Activated naive CD4-positive, alpha-beta T cell treated with anti-CD3 and anti-CD28 coated beads, Interleukin-2, amount 10 ng/mL, durations not matched to agents 7 days and 5 days (primary cell): Measurements from ENCODE around the gene EPC2.
"Not testable (repeated sequence)": the region's sequence is repeated elsewhere in the genome, so short reads cannot be mapped to it uniquely, and the experiment has no call there.

Source experiments
- CTCF ChIA-PET: fragments of 350-600 bp; sonication (Branson Sonifier 250); formaldehyde crosslinking; loops from one replicate; lab custom pipeline; 2021; ENCODE audit warnings: antibody characterized with exemption; lab: Charles Lee
- DNase-seq: peaks from one replicate; pipeline ENCODE4 v3.0.0-alpha.2; 2020
- H3K27ac Mint-ChIP-seq: one replicate; pipeline ENCODE4 v1.8.0; 2021; ENCODE audit warnings: mild to moderate bottlenecking, moderate library complexity, mixed read lengths
- H3K27me3 Mint-ChIP-seq: one replicate; pipeline ENCODE4 v1.8.0; 2021; ENCODE audit warnings: mild to moderate bottlenecking, mixed read lengths
- H3K36me3 Mint-ChIP-seq: one replicate; pipeline ENCODE4 v1.8.0; 2021; ENCODE audit warnings: mixed read lengths
- H3K4me1 Mint-ChIP-seq: one replicate; pipeline ENCODE4 v1.8.0; 2021; ENCODE audit warnings: mixed read lengths
- H3K4me3 Mint-ChIP-seq: one replicate; pipeline ENCODE4 v1.8.0; 2021; ENCODE audit warnings: mild to moderate bottlenecking, moderate library complexity, mixed read lengths
- H3K9me3 Mint-ChIP-seq: one replicate; pipeline ENCODE4 v1.8.0; 2021; ENCODE audit warnings: mixed read lengths

The EPC2 gene

DNA sequence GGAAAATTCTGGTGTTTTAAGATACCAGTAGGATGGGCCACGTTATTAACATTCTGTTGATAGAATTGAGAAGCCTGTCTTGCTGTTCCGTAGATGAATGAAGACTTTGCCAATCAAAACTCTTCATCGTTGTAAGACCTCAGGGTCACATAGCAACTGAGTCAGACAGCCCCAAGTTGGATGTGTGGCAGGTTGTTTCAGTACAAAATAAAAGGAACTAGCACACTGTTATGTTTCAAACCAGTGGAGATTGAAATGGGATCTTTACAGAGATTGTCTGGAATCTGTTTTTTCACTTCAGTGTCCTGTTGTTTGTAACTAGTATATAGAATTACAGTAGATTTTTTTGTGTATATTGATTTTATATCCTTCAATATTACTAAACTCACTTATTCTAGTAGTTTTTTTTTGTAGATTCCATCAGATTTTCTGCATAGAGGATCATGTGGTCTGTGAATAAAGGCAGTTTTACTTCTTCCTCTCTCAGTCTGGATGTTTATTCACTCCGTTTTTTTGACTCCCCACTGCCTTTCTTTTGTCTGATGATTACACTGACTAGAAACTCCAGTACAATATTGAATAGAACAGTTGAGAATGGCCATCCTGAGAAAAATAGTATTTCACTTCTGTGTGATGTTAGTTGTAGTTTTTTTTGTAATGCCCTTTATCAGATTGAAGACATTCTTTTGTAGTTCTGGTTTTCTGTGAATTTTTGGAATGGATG is 22.7 kb downstream of the EPC2 start:
- H3K4me1 Mint-ChIP-seq, result peaks cover 20% of the 10 kb centered on the region
- CTCF ChIA-PET, result interaction anchor here (0.7 kb wide), 1 partner anchor 75 kb away, joined by 4 read pairs; no protein-coding TSS in a partner anchor
- DNase-seq, result no peak
- H3K27ac Mint-ChIP-seq, result no peak overlapping the region
- H3K4me3 Mint-ChIP-seq, result no peak overlapping the region
- peaks cover 8% of the 10 kb centered on the region for H3K36me3 Mint-ChIP-seq
- no peaks in the 10 kb centered on the region for H3K27me3 Mint-ChIP-seq
- H3K9me3 Mint-ChIP-seq, result peaks cover 4% of the 10 kb centered on the region

- peaks cover 11% of the 10 kb centered on the region for H3K36me3 Mint-ChIP-seq
- peaks cover 27% of the 10 kb centered on the region for H3K4me1 Mint-ChIP-seq
- no peaks in the 10 kb centered on the region for H3K27me3 Mint-ChIP-seq
- DNase-seq, result no peak
- H3K4me3 Mint-ChIP-seq, result no peak overlapping the region
- CTCF ChIA-PET, result no interaction called here
- no peak overlapping the region for H3K27ac Mint-ChIP-seq
- H3K9me3 Mint-ChIP-seq, result peaks cover 6% of the 10 kb centered on the region
These were observed 26.2 kb downstream of the EPC2 start for GRCh38 chr2:148670773-148671172.

GRCh38 chr2:148674063-148675020 is 29.8 kb downstream of the EPC2 start:
- Mint-ChIP-seq H3K27ac (no peak overlapping the region), H3K4me1 (peaks cover 12% of the 10 kb centered on the region), H3K27me3 (no peaks in the 10 kb centered on the region), H3K4me3 (no peak overlapping the region), H3K36me3 (peaks cover 17% of the 10 kb centered on the region), H3K9me3 (peaks cover 6% of the 10 kb centered on the region)
- CTCF ChIA-PET, result interaction anchor here (1.1 kb wide), 1 partner anchor 18 kb away, joined by 3 read pairs; no protein-coding TSS in a partner anchor
- DNase-seq, result peak; percentile 44

DNA sequence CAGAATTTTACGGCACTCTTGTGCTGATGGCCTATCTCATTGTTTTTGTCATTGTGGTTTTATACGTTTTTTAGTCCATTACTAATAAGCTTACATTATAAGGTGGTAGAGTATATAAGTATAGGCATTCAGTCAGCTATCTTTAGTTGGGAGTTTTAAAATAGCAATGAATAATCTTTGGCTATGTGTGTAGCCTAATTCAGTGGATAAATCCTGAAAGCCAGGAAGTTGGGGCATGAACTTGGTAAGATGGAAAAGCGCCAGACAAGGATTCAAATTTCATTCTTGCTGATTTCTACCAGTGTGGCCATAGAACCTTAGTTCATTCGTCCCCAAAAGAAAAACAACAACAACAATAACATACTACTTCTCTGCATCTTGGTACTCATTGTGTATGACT is 31.2 kb downstream of the EPC2 start:
- H3K27me3 Mint-ChIP-seq, result no peaks in the 10 kb centered on the region
- H3K9me3 Mint-ChIP-seq, result peaks cover 6% of the 10 kb centered on the region
- H3K4me3 Mint-ChIP-seq, result no peak overlapping the region
- peaks cover 17% of the 10 kb centered on the region for H3K36me3 Mint-ChIP-seq
- peaks cover 13% of the 10 kb centered on the region for H3K4me1 Mint-ChIP-seq
- no peak for DNase-seq
- no peak overlapping the region for H3K27ac Mint-ChIP-seq
- CTCF ChIA-PET, result interaction anchor here (1.1 kb wide), 1 partner anchor 17 kb away, joined by 3 read pairs; no protein-coding TSS in a partner anchor

DNA sequence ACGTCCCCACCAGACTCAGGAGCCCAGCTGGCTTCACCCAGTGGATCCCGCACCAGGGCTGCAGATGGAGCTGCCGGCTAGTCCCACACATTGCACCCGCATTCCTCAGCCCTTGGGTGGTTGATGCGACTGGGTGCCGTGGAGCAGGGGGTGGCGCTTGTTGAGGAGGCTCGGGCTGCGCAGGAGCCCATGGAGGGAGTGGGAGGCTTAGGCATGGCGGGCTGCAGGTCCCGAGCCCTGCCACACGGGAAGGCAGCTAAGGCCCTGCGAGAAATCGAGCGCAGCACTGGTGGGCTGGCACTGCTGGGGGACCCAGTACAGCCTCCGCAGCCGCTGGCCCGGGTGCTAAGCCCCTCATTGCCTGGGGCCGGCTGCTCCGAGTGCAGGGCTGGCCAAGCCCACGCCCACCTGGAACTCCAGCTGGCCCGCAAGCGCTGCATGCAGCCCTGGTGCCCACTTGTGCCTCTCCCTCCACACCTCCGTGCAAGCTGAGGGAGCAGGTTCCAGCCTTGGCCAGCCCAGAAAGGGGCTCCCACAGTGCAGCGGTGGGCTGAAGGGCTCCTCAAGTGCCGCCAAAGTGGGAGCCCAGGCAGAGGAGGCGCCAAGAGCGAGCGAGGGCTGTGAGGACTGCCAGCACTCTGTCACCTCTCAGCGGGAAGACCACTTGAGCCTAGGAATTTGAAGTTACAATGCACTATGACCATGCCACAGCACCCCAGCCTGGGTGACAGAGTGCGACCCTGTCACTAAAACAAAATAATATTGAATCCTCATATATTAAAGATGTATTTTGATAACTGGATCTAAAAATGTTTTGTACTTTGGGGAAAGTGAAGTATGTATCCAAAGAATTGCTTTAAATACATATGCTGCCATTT is 34.0 kb downstream of the EPC2 start:
- DNase-seq, H3K27me3 Mint-ChIP-seq, CTCF ChIA-PET, H3K9me3 Mint-ChIP-seq, H3K36me3 Mint-ChIP-seq, H3K4me3 Mint-ChIP-seq, H3K27ac Mint-ChIP-seq: not testable (repeated sequence)
- H3K4me1 Mint-ChIP-seq, result peaks cover 10% of the 10 kb centered on the region

- H3K4me3 Mint-ChIP-seq, result no peak overlapping the region
- H3K9me3 Mint-ChIP-seq, result peaks cover 2% of the 10 kb centered on the region
- no peak for DNase-seq
- H3K4me1 Mint-ChIP-seq, result peaks cover 5% of the 10 kb centered on the region
- H3K36me3 Mint-ChIP-seq, result peaks cover 8% of the 10 kb centered on the region
- CTCF ChIA-PET, result interaction anchor here (0.6 kb wide), 1 partner anchor 660 kb away, joined by 3 read pairs; the partner anchor contains the start of gene MBD5
- H3K27me3 Mint-ChIP-seq, result no peaks in the 10 kb centered on the region
- no peak overlapping the region for H3K27ac Mint-ChIP-seq
These were observed 35.9 kb downstream of the EPC2 start for GRCh38 chr2:148680462-148680861.

GRCh38 chr2:148681443-148681842 is 36.9 kb downstream of the EPC2 start:
- DNase-seq, result no peak
- peaks cover 9% of the 10 kb centered on the region for H3K4me1 Mint-ChIP-seq
- no peak overlapping the region for H3K4me3 Mint-ChIP-seq
- H3K36me3 Mint-ChIP-seq, result peaks cover 8% of the 10 kb centered on the region
- H3K27ac Mint-ChIP-seq, result no peak overlapping the region
- CTCF ChIA-PET, result no interaction called here
- H3K27me3 Mint-ChIP-seq, result no peaks in the 10 kb centered on the region
- peaks cover 2% of the 10 kb centered on the region for H3K9me3 Mint-ChIP-seq

- DNase-seq, H3K4me3 Mint-ChIP-seq, H3K27me3 Mint-ChIP-seq, H3K4me1 Mint-ChIP-seq, H3K9me3 Mint-ChIP-seq, H3K36me3 Mint-ChIP-seq, CTCF ChIA-PET, H3K27ac Mint-ChIP-seq: not testable (repeated sequence)
These were observed 37.3 kb downstream of the EPC2 start for GRCh38 chr2:148681862-148682261.

DNA sequence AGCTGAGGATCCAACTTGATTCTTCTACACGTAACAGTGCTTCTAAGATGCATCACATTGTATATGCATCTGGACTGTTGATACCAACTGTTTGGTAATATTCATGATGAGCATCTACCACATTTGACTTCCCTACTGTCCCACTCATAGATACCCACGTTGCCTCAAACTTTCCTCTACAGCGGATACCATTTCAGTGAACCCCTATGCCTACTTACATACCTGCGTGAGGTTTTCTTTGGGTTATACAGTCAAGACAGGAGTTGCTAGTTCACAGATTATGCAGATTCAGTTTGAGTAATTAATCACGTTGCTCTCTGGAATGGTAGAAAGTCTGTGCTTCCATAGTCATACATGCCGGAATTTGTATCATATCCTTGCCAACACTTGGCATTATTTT is 40.0 kb downstream of the EPC2 start:
- peaks cover 9% of the 10 kb centered on the region for H3K4me1 Mint-ChIP-seq
- no peak for DNase-seq
- H3K27ac Mint-ChIP-seq, result no peak overlapping the region
- CTCF ChIA-PET, result no interaction called here
- peaks cover 4% of the 10 kb centered on the region for H3K36me3 Mint-ChIP-seq
- H3K9me3 Mint-ChIP-seq, result peaks cover 3% of the 10 kb centered on the region
- no peaks in the 10 kb centered on the region for H3K27me3 Mint-ChIP-seq
- no peak overlapping the region for H3K4me3 Mint-ChIP-seq

GRCh38 chr2:148687543-148687942 is 43.0 kb downstream of the EPC2 start:
- CTCF ChIA-PET, result no interaction called here
- Mint-ChIP-seq H3K4me3 (no peak overlapping the region), H3K36me3 (peaks cover 18% of the 10 kb centered on the region), H3K9me3 (peaks cover 2% of the 10 kb centered on the region), H3K27me3 (no peaks in the 10 kb centered on the region), H3K4me1 (peaks cover 4% of the 10 kb centered on the region), H3K27ac (no peak overlapping the region)
- no peak for DNase-seq

DNA sequence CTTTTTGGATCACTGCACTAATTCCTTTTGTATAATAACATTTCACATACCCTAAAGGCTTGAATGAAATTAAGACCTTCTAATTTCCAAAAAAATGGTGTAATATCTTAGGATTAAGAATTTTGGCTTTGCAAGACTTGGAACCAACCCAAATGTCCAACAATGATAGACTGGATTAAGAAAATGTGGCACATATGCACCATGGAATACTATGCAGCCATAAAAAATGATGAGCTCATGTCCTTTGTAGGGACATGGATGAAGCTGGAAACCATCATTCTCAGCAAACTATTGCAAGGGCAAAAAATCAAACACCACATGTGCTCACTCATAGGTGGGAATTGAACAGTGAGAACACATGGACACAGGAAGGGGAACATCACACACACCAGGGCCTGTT is 43.5 kb downstream of the EPC2 start:
- CTCF ChIA-PET, H3K4me3 Mint-ChIP-seq, H3K9me3 Mint-ChIP-seq, DNase-seq, H3K27ac Mint-ChIP-seq, H3K27me3 Mint-ChIP-seq, H3K4me1 Mint-ChIP-seq: not testable (repeated sequence)
- peaks cover 18% of the 10 kb centered on the region for H3K36me3 Mint-ChIP-seq

GRCh38 chr2:148696985-148697384 is 52.4 kb downstream of the EPC2 start:
- Mint-ChIP-seq H3K27me3 (no peaks in the 10 kb centered on the region), H3K27ac (no peak overlapping the region), H3K4me3 (no peak overlapping the region), H3K36me3 (peaks cover 66% of the 10 kb centered on the region), H3K9me3 (peaks cover 26% of the 10 kb centered on the region), H3K4me1 (no peaks in the 10 kb centered on the region)
- no peak for DNase-seq
- CTCF ChIA-PET, result no interaction called here

- CTCF ChIA-PET, result no interaction called here
These were observed 55.3 kb downstream of the EPC2 start for GRCh38 chr2:148699830-148700229.

GRCh38 chr2:148701039-148701438 is 56.5 kb downstream of the EPC2 start:
- CTCF ChIA-PET, result no interaction called here
- Mint-ChIP-seq H3K27me3 (no peaks in the 10 kb centered on the region), H3K36me3 (peaks cover 72% of the 10 kb centered on the region), H3K9me3 (peaks cover 38% of the 10 kb centered on the region), H3K27ac (no peak overlapping the region), H3K4me1 (no peaks in the 10 kb centered on the region), H3K4me3 (no peak overlapping the region)
- DNase-seq, result no peak

More at GRCh38 chr2:148699830-148700229, 55.3 kb downstream of the EPC2 start:
- Mint-ChIP-seq H3K27me3 (no peaks in the 10 kb centered on the region), H3K27ac (no peak overlapping the region), H3K9me3 (peaks cover 34% of the 10 kb centered on the region), H3K36me3 (peaks cover 71% of the 10 kb centered on the region), H3K4me3 (no peak overlapping the region), H3K4me1 (no peaks in the 10 kb centered on the region)
- no peak for DNase-seq
